Measurements from ENCODE around the gene ATOH8. TPM values are rescaled to one million over a fixed set of nuclear protein-coding genes. Genes with fewer than 3 reads are reported as not detected.
A peak's percentile ranks its signal among the peaks of the same experiment; 100 is the strongest.

Gene ATOH8
- total and polyA plus RNA-seq, 12 donors = 8.7 to 45.9 (median 17.8) TPM

DNA sequence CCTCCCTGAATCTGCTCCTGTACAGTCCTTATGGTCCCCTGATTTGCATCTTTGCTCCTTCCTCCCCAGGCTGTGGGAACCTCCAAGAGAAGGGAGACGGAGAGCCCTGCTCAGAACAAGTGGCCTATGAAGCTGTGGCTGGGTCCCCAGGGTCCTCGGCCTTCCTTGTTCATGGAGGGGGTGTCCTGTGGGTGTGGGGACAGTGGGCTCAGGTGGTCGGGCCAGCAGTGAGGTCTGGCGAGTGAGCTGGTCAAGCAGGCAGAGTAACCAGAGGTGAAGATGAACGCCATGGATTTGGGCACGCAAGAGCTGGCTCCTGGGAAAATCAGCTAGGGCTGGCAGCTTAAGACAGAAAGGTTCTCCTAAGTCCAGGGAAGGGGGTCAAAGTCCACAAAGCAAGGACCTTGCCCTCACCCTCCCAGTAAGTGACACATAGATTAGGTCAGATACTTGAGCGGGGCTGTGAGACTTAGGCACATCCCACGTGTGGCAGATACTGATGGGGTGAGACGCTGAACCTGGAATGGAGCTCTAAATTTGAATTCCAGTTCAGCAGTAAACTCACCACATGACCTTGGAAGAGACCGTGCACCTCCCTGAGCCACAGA lies 34.8 kb upstream of the ATOH8 start:
- TF ChIP-seq, protein P1, sequence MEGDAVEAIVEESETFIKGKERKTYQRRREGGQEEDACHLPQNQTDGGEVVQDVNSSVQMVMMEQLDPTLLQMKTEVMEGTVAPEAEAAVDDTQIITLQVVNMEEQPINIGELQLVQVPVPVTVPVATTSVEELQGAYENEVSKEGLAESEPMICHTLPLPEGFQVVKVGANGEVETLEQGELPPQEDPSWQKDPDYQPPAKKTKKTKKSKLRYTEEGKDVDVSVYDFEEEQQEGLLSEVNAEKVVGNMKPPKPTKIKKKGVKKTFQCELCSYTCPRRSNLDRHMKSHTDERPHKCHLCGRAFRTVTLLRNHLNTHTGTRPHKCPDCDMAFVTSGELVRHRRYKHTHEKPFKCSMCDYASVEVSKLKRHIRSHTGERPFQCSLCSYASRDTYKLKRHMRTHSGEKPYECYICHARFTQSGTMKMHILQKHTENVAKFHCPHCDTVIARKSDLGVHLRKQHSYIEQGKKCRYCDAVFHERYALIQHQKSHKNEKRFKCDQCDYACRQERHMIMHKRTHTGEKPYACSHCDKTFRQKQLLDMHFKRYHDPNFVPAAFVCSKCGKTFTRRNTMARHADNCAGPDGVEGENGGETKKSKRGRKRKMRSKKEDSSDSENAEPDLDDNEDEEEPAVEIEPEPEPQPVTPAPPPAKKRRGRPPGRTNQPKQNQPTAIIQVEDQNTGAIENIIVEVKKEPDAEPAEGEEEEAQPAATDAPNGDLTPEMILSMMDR (IDR thresholded peaks at IDR 0.05) = no peak
- no peaks in the 10 kb centered on the region for H3K36me3 ChIP-seq
- peaks cover 0 to 4% (median 0%) of the 10 kb centered on the region in 11 donors for H3K9me3 ChIP-seq
- 79 to 82% methylated on average over 10 of the region's 10 CpGs for WGBS, 2 donors
- ATAC-seq (peak in 4 of 8 donors; percentile 11 to 45 (median 20)), DNase-seq (no peak)
- intact Hi-C loops (cut with DNase I) = loop anchor here in 1 of 10 donors (10.0 kb wide), 1 partner anchor 356 kb away; no protein-coding TSS in a partner anchor
- no peak overlapping the region for H3K4me3 ChIP-seq
- H3K4me1 ChIP-seq = peaks cover 1 to 39% (median 13%) of the 10 kb centered on the region in 9 donors
- no peaks in the 10 kb centered on the region for H3K27me3 ChIP-seq
- peak overlapping the region in 5 of 10 donors; percentile 4 to 52 (median 41) for H3K27ac ChIP-seq

DNA sequence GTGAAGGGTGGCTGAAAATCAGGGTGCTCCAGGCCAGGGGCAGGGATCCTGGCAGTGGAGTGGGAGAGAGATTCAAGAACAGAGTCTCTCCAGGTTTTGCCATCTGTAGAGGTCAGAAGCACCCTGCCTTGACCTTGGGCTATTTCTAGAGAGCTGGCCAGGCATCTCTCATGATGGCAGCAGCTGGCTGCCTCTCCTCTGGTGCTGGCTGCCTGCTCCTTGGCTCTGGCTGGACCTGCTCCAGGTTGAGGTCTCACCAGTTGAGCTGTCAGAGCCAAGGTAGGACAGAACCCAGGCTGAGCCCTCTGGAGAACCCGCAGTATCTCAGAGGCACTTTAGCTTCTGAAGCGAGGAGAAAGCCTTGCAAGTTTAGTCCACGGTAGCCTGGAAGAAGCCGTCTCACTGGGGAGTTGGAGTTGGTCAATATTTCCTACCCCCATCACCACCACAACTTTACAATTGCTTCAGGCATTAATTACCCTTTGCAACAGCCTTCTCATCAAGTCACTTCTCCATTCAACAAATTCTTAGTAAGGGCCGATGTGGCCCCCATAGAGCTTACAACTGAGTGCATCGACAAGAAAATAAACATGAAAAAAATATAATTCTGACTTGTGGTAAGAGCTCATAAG lies 34.1 kb upstream of the ATOH8 start:
- Histone ChIP-seq H3K4me1 (peaks cover 0 to 39% (median 10%) of the 10 kb centered on the region in 9 donors), H3K9me3 (peaks cover 0 to 4% (median 0%) of the 10 kb centered on the region in 11 donors), H3K27ac (peak overlapping the region in 5 of 10 donors; percentile 4 to 52 (median 41)), H3K4me3 (no peak overlapping the region), H3K36me3 (no peaks in the 10 kb centered on the region), H3K27me3 (no peaks in the 10 kb centered on the region)
- intact Hi-C loops (cut with DNase I) = loop anchor here in 5 of 10 donors (10.0 kb wide), 3 partner anchors 45 to 365 kb away; no protein-coding TSS in a partner anchor
- WGBS, 2 donors = 65 to 72% methylated on average over 6 of the region's 6 CpGs
- peak in 1 of 2 donors; percentile 63 for DNase-seq
- TF ChIP-seq, protein P1 (IDR thresholded peaks at IDR 0.05) = no peak
- peak; percentile 44 to 90 (median 80) for ATAC-seq

DNA sequence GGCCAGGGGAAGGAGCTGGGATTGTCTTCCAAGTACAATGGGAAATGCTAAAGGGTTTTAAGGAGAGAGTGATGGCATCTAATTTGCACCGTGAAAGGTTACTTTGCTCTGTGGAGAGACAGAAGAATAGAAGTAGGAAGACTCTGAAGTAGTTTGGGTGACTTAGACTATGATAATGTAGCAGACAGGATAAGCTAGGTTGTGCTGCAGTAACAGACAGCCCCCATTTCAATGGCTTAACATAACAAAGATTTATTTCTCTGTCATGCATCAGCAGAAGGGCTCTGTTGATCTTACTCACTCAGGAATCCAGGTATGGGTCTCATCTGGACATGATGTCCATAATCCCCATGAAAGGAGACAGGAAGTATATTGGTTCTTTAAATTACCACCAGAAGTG lies 33.3 kb upstream of the ATOH8 start:
- TF ChIP-seq, protein P1 (IDR thresholded peaks at IDR 0.05) = no peak
- Histone ChIP-seq H3K9me3 (peaks cover 0 to 4% (median 0%) of the 10 kb centered on the region in 11 donors), H3K27me3 (no peaks in the 10 kb centered on the region), H3K36me3 (no peaks in the 10 kb centered on the region), H3K4me3 (no peak overlapping the region), H3K27ac (no peak overlapping the region), H3K4me1 (peaks cover 0 to 39% (median 16%) of the 10 kb centered on the region in 9 donors)
- ATAC-seq (no peak), DNase-seq (no peak)
- intact Hi-C loops (cut with DNase I) = loop anchor here in 4 of 10 donors (10.0 kb wide), 3 partner anchors 46 to 364 kb away; no protein-coding TSS in a partner anchor
- 91% methylated on average over 1 of the region's 1 CpG for WGBS, 2 donors

DNA sequence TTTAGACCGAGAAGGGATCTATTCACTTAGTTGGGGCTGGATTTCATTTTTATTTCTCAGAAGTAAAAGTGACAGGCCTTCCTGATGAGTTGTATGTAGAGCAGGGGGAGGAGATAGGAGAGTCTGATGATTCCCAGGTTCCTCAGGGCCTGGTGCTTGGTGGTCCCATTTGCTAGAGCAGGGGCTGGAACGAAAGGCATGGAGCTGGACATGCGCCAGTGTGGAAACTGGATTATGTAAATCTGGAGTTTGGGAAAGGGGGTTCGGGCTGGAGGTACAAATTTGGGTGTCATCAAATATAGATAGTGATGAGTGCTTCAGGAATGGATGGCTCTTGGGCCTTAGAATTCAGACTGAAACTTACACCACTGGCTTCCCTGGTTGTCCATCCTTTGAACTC lies 32.1 kb upstream of the ATOH8 start:
- DNase-seq (no peak), ATAC-seq (no peak)
- 93 to 95% methylated on average over 4 of the region's 4 CpGs for WGBS, 2 donors
- H3K9me3 ChIP-seq = peaks cover 0 to 4% (median 0%) of the 10 kb centered on the region in 11 donors
- H3K27ac ChIP-seq = no peak overlapping the region
- TF ChIP-seq, protein P1 (IDR thresholded peaks at IDR 0.05) = no peak
- intact Hi-C loops (cut with DNase I) = loop anchor here in 4 of 10 donors (10.0 kb wide), 3 partner anchors 47 to 363 kb away; no protein-coding TSS in a partner anchor
- no peak overlapping the region for H3K4me3 ChIP-seq
- no peaks in the 10 kb centered on the region for H3K36me3 ChIP-seq
- H3K4me1 ChIP-seq = peaks cover 0 to 39% (median 17%) of the 10 kb centered on the region in 9 donors
- H3K27me3 ChIP-seq = no peaks in the 10 kb centered on the region
